Body of pancreas (tissue), 4 donors: ENCODE data around the gene ITGAV.

Source experiments
- CTCF ChIP-seq, 7 experiments: fragments of 450-650 bp in 4 of 7; fragments of 200-600 bp in 3 of 7; sonication (generic) in 3 of 7; IDR thresholded peaks; one replicate each; pipeline ENCODE4 v1.5.1; 2016 to 2019; ENCODE audit warnings: antibody characterized with exemption in 7 of 7
- POLR2A ChIP-seq, 3 donors: fragments of 450-650 bp; IDR thresholded peaks; one replicate each; pipeline ENCODE4 v1.6.1; 2016; ENCODE audit warnings: antibody characterized with exemption in 3 of 3, mild to moderate bottlenecking in 2 of 3

- TF ChIP-seq CTCF (IDR thresholded peaks at IDR 0.05) = no peak
- no peak for TF ChIP-seq POLR2A (IDR thresholded peaks at IDR 0.05)
Measured at GRCh38 chr2:186551323-186552050, 38.4 kb upstream of the ITGAV start.
